HG02798 (cell line): ENCODE results near the gene PHTF2.

ENCODE experiments used
- ATAC-seq: cut with Tn5 transposase; IDR thresholded peaks from one replicate; pipeline ENCODE4 v1.9.1; 2021; ENCODE audit warnings: mild to moderate bottlenecking; ENCODE audit not compliant: unreplicated experiment, poor library complexity

PHTF2 gene

DNA sequence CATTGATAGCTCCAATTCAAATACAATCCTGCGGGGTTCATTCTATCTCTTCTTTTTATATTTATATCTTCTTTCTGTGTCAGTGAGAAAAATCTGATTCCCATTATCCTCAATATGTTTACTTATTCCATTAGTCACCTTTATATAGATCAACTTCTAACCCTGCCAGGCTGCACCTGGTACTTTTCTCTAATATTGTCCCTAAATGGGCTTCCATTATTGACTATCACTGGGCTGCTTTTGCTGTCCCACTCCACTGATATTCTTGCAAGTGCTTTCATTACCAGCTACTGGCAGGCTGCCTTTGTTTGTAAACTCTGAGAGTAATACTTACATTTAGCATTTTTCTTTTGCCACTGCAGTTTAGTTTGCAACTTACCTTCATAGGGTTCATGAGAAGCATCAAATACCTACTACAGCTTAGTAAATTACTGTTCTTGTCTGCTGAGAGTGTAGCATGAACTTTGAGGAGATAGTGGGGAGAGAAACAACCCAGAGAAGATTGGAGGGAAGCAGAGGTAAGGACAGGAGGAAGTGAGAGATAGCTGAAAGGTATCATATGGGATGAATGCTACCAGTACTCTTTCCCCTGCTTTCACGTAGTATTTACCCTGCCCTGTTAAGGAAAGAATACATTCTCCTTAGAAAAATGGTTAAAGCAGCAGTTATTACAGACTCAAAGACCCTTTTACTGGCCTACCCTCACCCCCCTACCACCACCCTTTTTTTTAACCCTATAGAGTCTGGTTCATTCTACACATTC lies 119.1 kb downstream of the PHTF2 start:
- ATAC-seq = no peak

DNA sequence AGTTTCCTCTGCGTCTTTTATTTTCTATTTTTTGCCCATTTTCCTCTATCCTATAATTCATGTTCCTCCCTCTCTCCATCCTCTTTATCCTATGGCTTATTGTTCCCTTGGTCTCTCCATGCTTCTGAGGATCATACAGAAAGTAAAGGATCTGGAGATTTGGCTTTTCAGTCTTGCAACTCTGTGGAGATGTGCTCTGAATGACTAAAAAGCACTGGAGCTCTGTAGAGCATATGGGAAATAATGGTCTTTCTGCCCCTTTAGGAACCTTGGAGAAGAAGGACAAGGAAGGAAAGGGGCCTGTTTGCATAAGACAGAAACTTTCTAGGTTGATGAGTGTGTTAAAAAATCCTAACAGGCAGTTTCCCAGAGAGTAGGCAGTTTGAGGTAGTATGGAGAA lies 120.1 kb downstream of the PHTF2 start:
- no peak for ATAC-seq

DNA sequence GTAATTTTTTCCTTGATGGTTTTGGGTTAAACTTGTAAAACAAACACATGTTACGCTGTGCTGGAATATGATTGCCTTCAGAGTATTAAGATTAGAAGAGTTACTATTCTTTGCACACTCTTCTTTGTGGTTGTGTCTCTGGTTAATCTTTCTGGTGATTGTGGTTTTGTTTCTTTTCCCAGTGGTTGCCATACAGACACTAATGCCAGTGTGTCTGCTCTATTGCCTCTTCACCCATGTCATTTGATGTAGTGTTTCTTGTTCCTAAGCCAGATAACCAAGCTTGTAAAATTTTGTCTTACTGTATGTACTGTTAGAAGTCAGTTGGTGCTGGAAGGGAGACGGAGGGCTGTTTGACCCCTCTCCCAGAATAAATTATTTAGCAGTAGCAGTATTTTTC lies 124.8 kb downstream of the PHTF2 start:
- no peak for ATAC-seq

DNA sequence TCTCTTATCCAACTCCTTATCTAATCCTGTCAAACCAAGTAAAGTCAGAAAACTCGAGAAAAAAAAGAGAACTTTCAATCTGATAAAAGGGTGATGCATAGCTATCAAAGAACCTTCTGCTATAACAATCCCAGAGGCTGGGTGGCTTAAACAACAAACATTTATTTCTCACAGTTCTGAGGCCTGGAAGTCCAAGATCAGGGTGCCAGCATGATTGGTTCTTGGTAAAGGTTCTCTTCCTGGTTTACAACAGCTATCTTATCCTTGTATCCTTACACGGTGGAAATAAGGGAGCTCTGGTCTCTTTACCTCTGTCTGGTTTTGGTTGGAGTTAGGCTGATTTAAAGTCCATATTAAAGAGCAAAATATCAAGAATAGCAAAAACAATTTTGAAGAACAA lies 131.9 kb downstream of the PHTF2 start:
- no peak for ATAC-seq

DNA sequence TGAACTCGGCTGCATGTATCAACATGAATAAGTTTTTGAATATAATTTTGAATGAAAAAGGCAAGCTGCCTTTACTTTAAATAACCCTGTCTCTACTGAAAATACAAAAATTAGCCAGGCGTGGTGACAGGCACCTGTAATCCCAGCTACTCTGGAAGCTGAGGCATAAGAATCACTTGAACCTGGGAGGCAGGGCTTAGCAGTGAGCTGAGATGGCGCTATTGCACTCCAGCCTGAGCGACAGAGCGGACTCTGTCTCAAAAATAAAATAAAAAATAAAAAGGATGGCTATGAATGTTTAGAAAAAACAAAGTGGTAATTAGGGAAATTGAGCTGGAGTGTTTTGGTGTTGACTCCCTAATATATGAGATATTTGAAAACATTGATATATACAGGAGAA lies 133.3 kb downstream of the PHTF2 start:
- no peak for ATAC-seq

DNA sequence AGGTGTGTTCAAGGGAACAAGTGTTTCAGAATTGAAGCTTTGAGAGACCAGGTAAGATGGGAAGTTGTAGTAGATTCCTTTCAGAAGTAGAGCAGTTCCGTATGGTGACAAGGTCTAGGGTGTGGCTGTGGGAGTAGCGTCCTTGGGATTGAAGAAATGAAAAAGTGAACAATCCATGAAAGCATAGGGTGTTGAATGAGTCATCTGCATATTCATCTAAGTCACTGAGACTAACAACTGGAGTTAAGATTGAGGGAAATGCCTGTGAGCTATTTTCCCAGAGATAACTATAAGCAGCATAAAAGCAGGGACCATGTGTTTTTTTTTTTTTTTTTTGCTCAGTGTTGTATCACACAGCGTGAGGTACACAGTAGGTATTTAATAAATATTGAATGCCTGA lies 134.8 kb downstream of the PHTF2 start:
- no peak for ATAC-seq

DNA sequence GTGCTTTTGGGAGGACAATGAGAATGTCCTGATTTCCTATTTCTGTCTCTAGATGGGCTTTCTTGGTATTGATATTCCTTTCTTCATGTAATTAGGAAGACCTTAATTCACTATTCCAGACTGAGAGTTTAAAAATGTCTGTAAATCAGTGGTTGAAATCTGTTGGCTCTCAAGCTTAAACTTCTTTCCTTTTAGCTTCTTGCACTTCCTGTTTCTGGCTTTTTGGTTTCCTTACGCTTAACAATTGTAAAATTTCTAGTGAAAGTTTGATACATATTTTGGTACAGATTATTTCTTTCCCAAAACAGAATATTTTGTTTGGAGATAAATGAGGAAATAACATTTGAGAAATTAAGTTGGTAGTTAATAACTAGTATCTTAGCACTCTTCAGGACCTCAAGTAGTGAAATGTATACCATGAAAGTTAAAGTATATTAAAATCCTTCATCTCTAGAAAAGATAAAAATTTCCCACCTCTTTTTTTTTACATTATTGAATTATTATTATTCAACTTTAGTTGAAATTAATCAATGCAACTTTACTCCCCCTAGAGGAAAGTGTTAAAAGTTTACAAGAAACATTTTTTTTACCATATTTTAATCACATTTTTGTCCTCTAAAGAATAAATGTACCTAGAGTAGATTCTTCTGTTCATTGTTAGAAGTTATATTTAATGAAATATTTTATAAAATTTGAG lies 137.2 kb downstream of the PHTF2 start:
- ATAC-seq = no peak

DNA sequence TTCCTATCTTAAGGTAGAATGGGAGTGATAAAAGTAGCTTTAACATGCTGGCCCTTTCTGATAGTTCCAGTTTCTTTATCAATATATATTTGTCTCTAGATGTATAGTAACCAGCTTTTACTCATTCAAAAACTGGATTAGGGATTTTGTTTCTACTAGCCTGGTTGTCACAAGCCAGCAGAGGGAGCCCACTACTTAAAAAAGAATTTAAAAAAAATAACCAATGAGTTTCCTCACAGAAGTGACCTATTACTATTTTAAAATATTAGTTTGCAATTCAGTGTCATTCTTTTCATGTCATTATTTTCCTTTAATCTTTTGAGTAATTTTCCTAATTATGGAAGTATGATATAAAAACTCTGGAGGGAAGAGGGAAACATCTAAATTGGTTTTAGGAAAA lies 142.1 kb downstream of the PHTF2 start:
- no peak for ATAC-seq

DNA sequence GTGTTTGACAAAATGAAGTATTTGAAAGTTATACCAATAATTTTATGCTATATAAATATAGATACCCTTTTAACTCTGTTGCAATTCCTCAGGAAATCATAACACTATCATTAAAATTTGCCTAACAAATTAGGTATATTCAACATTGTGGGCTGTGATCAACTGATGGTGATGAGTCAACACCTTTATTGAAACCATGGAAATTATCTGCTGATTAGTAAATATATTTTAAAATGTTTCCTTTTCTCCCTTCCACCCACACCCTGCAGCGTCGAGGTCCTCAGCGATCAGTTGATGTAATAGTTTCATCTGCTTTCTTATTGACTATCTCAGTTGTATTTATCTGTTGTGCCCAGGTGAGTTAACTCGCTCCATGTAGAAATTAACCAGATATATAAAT lies 143.9 kb downstream of the PHTF2 start:
- no peak for ATAC-seq

DNA sequence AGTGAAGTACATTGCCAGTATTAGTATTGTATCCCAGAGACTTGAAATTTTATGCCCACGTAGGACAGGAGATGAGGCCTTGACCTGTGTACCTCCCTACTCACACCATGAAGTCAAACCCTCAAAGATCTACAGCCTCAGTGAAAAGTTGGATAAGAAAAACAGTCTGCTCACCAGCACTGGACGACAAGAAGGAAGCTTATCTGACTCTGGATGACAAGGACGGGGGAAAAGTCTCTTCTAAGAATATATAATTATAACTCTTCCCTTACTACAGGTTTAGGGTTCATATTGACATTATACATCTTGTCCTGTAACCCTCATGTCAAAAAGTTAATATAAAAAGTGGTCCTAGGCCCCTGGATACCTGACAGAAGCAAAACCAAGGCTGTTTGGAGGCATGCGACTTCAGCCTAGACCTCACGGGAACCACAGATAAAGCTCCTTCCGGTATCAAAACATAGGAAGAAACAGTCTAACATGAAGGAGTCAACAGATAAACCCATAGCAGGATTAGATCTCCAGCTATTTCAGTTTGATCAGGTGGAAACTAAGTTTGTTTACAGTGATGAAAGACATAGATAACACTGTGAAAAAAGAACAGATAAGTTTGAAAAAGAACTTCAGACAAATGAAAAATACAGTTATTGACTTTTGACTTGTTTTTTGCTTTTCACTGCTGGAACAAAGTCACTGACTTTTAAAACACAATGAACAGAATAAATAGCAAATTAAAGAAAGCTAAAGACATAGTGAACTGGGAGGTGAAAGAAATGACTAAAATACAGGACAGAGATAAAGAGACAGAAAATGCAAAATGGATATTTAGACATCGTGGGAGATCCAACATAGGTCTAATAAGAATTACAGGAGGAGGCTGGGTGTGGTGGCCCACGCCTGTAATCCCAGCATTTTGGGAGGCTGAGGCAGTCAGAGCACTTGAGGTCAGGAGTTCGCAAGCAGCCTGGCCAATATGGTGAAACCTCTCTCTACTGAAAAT lies 145.9 kb downstream of the PHTF2 start:
- ATAC-seq = no peak

DNA sequence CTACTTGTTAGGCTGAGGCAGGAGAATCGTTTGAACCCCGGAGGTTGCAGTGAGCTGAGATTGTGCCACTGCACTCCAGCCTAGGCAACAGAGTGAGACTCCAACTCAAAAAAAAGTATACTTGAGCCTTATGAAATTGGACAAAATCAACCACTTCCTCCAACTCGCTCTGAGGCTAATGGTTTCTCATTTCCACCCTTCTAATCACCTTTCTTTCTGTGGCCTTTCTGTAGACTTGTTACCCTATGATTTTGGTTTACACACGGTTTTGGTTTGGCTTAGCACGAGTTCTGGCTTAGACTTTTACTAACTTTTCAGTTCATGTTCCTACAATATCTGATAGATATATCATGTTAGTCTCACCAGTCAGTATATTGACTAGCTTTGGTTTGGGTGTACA lies 152.0 kb downstream of the PHTF2 start:
- ATAC-seq = no peak

DNA sequence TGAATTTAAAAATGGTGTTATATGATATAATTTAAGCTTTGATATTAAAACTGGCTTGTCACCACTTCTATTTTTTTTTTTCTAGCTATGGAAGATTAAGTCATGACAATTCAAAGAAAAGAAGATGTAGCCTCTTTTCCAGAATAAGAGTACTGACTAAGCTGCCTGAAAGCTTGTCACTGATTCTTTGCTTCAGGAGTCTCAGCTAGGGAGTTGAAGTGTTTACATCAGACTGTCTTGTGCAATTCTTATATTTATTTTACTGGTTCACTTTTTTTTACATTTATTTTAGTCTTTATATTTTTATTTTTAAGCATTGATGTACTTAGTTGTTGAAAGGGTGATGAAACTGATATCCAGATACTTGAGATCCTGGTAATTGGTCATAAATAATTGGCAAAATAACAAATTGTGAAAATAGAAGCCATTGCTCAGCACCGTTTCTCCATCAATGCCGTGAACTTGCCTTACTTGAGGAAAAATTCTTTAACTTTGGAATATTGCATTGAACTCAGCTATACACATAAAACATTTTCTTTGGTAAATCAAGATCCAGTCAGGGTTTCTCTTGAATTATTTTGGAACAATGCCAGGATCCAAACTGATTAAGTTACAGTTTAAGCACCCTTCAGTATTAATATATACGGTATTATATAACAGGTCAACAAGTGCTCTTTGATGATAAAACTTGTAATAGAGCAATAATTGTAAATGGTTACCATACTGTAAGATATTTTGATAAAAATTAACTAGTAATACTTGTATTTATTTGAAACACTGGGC lies 156.4 kb downstream of the PHTF2 start:
- ATAC-seq = no peak

DNA sequence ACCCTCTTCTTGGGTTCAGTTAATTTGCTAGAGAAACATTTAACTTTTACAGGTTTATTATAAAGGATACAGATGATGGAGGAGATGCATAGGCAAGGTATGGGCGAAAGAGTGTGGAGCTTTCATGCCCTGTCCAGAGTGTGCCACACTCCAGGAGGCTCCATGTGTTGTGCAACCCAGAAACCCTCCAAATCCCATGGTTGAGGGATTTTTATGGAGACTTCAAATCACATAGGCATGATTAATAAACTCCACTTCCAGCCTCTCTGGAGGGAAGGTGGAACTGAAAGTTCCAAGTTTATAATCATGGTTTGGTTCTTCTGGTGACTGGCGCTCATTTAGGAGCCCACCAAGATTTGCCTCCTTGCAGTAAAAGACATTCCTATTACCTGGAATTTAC lies 159.9 kb downstream of the PHTF2 start:
- ATAC-seq = no peak

DNA sequence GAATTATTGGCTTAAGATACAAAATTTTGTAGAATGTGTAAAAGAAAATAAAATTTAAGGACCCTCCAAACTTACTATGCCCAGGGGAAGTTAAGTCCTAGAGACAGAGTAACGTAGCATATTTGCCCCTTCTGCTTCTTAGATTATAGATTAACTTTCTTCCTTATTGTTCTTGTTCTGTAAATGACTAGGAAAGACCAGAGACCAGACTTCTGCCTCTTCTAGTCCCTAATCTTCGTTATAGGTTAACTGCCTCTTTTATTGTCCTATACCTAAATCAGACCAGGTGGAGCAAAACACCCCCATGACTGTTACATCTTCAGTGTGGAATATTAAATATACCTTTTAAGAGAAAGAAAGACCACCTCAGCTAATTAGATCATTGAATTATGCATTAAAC lies 160.5 kb downstream of the PHTF2 start:
- ATAC-seq = no peak

DNA sequence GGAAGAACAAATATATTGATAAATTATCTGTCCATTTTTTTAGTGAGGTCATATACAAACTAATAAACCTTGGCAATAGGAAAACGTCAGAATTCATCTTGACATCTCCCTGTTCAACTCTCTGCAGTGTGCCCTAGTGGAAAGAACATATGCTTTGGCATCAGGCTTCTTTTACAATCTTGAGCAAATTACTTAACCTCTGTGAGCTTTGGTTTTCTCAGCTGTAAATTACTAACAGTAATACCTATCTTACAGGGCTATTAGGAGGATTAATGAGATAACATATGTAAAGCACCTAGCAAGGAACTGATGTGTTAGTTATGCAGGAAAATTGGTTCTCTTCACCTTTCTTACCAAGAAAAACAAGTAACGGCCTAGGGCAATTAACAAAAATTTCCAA lies 161.8 kb downstream of the PHTF2 start:
- ATAC-seq = no peak

DNA sequence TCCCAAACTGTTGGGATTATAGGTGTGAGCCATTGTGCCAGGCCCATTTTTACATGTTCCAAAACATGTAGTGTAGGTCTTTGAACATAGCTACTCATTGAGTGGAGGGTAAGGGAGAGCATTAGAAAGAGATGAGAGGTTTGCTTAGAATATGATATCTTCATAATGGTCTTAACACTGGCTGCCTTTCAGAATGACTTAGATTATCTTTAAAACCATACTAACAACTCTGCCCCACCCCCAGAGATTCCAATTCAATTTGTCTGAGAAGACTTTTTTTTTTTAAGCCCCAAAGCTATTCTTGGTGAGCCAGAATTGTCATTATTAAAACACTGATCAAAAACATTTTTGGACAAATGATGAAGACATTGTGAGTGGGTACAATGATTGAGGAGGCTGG lies 168.9 kb downstream of the PHTF2 start:
- no peak for ATAC-seq

DNA sequence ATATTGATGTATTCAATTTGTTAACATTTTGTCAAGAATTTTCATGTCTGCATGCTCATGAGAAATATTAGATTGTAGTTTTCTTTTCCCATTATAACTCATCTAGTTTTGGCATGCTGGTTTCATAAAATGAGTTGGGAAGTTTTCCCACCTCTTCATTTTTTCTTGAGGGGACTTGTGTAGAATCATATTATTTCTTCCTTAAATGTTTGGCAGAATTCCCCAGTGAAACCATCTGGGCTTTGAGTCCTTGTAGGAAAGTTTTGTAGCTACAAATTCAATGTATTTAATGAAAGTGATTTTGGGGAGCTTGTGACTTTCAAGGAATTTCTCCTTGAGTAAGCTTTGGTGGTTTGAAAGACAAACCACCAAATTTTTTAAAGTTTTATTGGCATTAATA lies 173.2 kb downstream of the PHTF2 start:
- no peak for ATAC-seq

DNA sequence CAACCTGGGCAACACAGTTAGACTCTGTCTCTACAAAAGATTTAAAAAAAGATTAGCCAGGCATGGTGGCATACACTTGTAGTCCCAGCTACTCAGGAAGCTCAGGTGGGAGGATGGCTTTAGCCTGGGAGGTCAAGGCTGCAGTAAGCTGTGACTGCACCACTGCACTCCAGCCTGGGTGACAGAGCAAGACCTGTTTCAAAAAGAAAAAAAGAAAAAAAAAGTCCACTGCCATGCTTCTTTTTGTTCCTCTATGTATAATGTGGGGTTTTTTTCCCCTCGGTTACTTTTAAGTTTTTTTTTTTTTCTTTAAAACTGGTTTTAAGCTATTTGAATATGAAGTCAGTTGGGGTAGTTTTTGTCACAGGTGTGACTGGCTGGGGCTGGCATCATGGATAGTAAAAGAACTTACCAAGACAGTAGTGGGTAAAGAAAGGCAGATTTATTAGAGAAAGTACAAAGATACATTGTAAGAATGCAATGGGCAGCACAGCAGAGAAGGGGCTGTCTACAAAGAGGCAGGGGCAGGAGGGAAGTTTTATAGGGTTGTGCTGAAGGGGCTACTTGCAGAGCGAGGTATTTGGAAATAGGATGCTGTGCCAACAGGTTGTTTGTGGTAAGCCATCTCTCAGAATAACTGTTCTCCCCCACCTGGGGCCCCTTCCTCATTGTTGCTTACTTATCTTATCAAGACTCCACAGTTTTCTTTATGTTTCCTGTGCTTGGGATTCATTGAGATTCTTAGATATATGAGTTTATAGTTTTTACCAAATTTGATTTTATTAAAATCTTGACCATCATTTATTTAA lies 177.3 kb downstream of the PHTF2 start:
- no peak for ATAC-seq

DNA sequence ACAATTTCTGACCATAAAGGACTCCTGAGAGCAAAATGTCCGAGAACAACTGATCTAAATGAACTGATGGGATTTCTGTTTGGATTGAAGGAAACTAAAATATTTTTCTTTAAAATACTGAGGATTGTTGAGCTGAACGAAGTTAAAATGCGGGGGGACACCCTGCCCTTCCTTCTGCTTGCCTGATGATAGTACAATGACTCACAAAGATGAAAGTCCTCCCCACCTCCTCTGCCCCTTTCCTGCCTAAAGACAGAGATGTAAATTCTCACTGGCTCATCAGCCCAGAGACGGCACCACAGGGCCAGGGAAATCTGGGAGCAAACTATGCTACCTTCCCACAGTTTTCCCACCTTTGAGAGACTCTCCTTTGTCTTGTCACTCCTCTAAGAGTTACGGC lies 180.6 kb downstream of the PHTF2 start:
- ATAC-seq = no peak
